K562 (cell line): Measurements from ENCODE around the gene SLC16A4. TPM values are rescaled to one million over a fixed set of nuclear protein-coding genes. Genes with fewer than 3 reads are reported as not detected.
A peak's percentile ranks its signal among the peaks of the same experiment; 100 is the strongest.

Experiments
- ATAC-seq: fragments of 200-7000 bp; cut with Tn5 transposase; 3 replicates; pipeline ENCODE4 v1.9.1; 2020; ENCODE audit warnings: moderate library complexity
- BruUV-seq: library from RNA; stranded (reverse); fragments of 400-500 nt; replicated peaks from 2 replicates; lab custom pipeline; 2021; lab: Mats Ljungman, UMichigan
- CTCF ChIA-PET: fragments of 300-600 bp; formaldehyde crosslinking; extraction: SDS; loops from one replicate; lab custom pipeline; 2021; ENCODE audit warnings: low intra/inter-chr PET ratio; lab: Yijun Ruan, JAX
- POLR2A ChIA-PET: fragments of 300-600, 350-650 bp; sonication (Branson Sonifier 250); formaldehyde crosslinking; extraction: SDS; loops from one replicate; lab custom pipeline; 2021; ENCODE audit warnings: antibody characterized with exemption, inconsistent platforms; lab: Yijun Ruan, JAX
- DNase-seq, 4 experiments: peaks; one replicate each; pipeline versions ENCODE4 v3.0.0 to v3.0.0-alpha.2; 2011 to 2018; ENCODE audit warnings: low spot score in 3 of 4, mixed read lengths in 3 of 4; ENCODE audit errors: extremely low read depth in 1 of 4
- FAIRE-seq: peaks from 2 replicates; lab custom pipeline; 2011; peaks lifted over from hg19 to GRCh38; lab: Jason Lieb, UNC
- H2AFZ ChIP-seq: 2 replicates; pipeline ENCODE4 v1.6.0; 2011; ENCODE audit warnings: low read depth, low read length, control low read depth, inconsistent platforms
- H3K27ac ChIP-seq: fragments of 200-600 bp; 3 replicates; pipeline ENCODE4 v1.8.0; 2011; ENCODE audit warnings: low read depth, mild to moderate bottlenecking, control low read depth, inconsistent platforms, low read length, moderate library complexity, mixed read lengths; ENCODE audit errors: extremely low read depth
- H3K27me3 ChIP-seq, 2 experiments: fragments of 300-600 bp in 1 of 2; 2 replicates in 1 of 2; 3 replicates in 1 of 2; pipeline versions ENCODE4 v1.6.0 to v1.8.0; 2011; ENCODE audit warnings: inconsistent platforms in 2 of 2, low read length in 2 of 2, mild to moderate bottlenecking in 1 of 2, mixed read lengths in 1 of 2, moderate library complexity in 1 of 2; ENCODE audit not compliant: control insufficient read depth in 2 of 2, insufficient read depth in 2 of 2
- H3K36me3 ChIP-seq: fragments of 300-600 bp; 3 replicates; pipeline ENCODE4 v1.8.0; 2011; ENCODE audit warnings: mild to moderate bottlenecking, low read length, inconsistent platforms; ENCODE audit not compliant: control insufficient read depth, insufficient read depth
- H3K4me1 ChIP-seq, 2 experiments: fragments of 200-600 bp in 1 of 2; replicated peaks in 1 of 2; 2 replicates in 1 of 2; 3 replicates in 1 of 2; pipeline versions ENCODE4 v1.5.1 to v1.8.0; 2011; ENCODE audit warnings: inconsistent platforms in 2 of 2, low read length in 2 of 2, mild to moderate bottlenecking in 1 of 2, mixed read lengths in 1 of 2, moderate library complexity in 1 of 2; ENCODE audit not compliant: control insufficient read depth in 2 of 2, insufficient read depth in 2 of 2
- H3K4me2 ChIP-seq: 2 replicates; pipeline ENCODE4 v1.6.1; 2011; ENCODE audit warnings: low read length, control low read depth, inconsistent platforms, mixed read lengths; ENCODE audit not compliant: insufficient read depth
- H3K4me3 ChIP-seq: fragments of 200-600 bp; sonication (generic), shearing (Covaris generic); 2 replicates; pipeline ENCODE4 v1.5.1; 2016; ENCODE audit warnings: control low read depth, inconsistent platforms
- H3K79me2 ChIP-seq: fragments of 200-600 bp; 3 replicates; pipeline ENCODE4 v1.8.0; 2011; ENCODE audit warnings: low read length, inconsistent platforms; ENCODE audit not compliant: control insufficient read depth, insufficient read depth
- H3K9ac ChIP-seq, 2 experiments: 2 replicates each; pipeline versions ENCODE4 v1.6.0 to v1.6.1; 2011; ENCODE audit warnings: low read depth in 2 of 2, low read length in 2 of 2, control low read depth in 1 of 2, inconsistent platforms in 1 of 2, mild to moderate bottlenecking in 1 of 2, mixed read lengths in 1 of 2; ENCODE audit not compliant: insufficient read depth in 1 of 2
- H3K9me1 ChIP-seq: one replicate; pipeline ENCODE4 v1.6.0; 2011; ENCODE audit warnings: inconsistent platforms, mild to moderate bottlenecking, low read length, moderate library complexity; ENCODE audit not compliant: control insufficient read depth, insufficient read depth
- H3K9me3 ChIP-seq: replicated peaks from 2 replicates; pipeline ENCODE4 v1.5.1; 2011; ENCODE audit warnings: low read depth, low read length, inconsistent platforms; ENCODE audit not compliant: control insufficient read depth, insufficient read depth
- H4K20me1 ChIP-seq: replicated peaks from 2 replicates; pipeline ENCODE4 v1.6.1; 2011; ENCODE audit warnings: low read length, inconsistent platforms, mixed read lengths; ENCODE audit not compliant: control insufficient read depth, insufficient read depth
- BRCA1 ChIP-seq, 2 experiments: fragments of 450-650 bp in 1 of 2; sonication (generic) in 1 of 2; formaldehyde crosslinking in 1 of 2; IDR thresholded peaks; 2 replicates each; pipeline versions ENCODE4 v1.5.0 to v1.6.1; 2017 to 2020; ENCODE audit warnings: mild to moderate bottlenecking in 1 of 2, missing genetic modification reagents in 1 of 2
- CSDE1 ChIP-seq, 2 experiments: fragments of 450-650 bp; IDR thresholded peaks; 2 replicates each; pipeline ENCODE4 v1.6.1; 2016; ENCODE audit warnings: mild to moderate bottlenecking in 1 of 2
- JUNB ChIP-seq: fragments of 450-650 bp; formaldehyde crosslinking; conservative IDR thresholded peaks from 2 replicates; pipeline ENCODE4 v1.4.0; 2020; ENCODE audit warnings: mild to moderate bottlenecking
- MCM5 ChIP-seq: fragments of 450-650 bp; IDR thresholded peaks from 2 replicates; pipeline ENCODE4 v1.6.1; 2016; ENCODE audit warnings: low read depth
- PTRF ChIP-seq: fragments of 450-650 bp; IDR thresholded peaks from 2 replicates; pipeline ENCODE4 v1.6.1; 2016; ENCODE audit warnings: mild to moderate bottlenecking, missing genetic modification characterization, missing compliant biosample characterization
- RNF2 ChIP-seq: sonication (generic); IDR thresholded peaks from 2 replicates; pipeline ENCODE4 v1.6.1; 2016
- SRSF9 ChIP-seq: fragments of 200-400 bp; formaldehyde crosslinking; IDR thresholded peaks from 2 replicates; pipeline ENCODE4 v1.6.1; 2017; ENCODE audit warnings: low read depth, low read length, borderline replicate concordance
- WHSC1 ChIP-seq: IDR thresholded peaks from one replicate; pipeline ENCODE4 v1.6.1; 2012; ENCODE audit warnings: low read length, control low read depth, inconsistent platforms
- ZSCAN29 ChIP-seq: fragments of 450-650 bp; IDR thresholded peaks from 2 replicates; pipeline ENCODE4 v1.6.1; 2017
- WGBS: fragments of 100-300 bp; shearing (Covaris generic); methylation state at CpG from one replicate; pipeline ENCODE4 v1.1.6; 2016; ENCODE audit warnings: low coverage, mixed read lengths; ENCODE audit not compliant: insufficient coverage; ENCODE audit errors: missing lambda C conversion rate; 5-methylcytosine and 5-hydroxymethylcytosine counted together
- in situ Hi-C: fragments of 300-500 bp; cut with MboI; formaldehyde crosslinking; loops from 4 replicates; pipeline ENCODE4 v1.15.0; 2018; ENCODE audit warnings: inconsistent platforms, mixed read lengths
- intact Hi-C: fragments of 100-400 bp; cut with micrococcal nuclease; formaldehyde crosslinking; loops from 2 replicates; pipeline ENCODE4 v1.14.2; 2022
- polyA plus RNA-seq, 8 experiments: library from polyadenylated mRNA; depleted of rRNA in 4 of 8; stranded (reverse) in 5 of 8; unstranded in 3 of 8; fragments of >200 nt; fragmentation: Nextera tagmentation in 2 of 8; fragmentation: Illumina TruSeq in 1 of 8; extraction: Ambion mirVana in 2 of 8; extraction: Trizol in 1 of 8; gene quantifications; 2 replicates each; pipeline versions ENCODE4 v1.2.1 to v1.2.3, GENCODE V29; 2011 to 2014; ENCODE audit warnings: inconsistent platforms in 1 of 8, missing spikeins in 1 of 8
- total RNA-seq, 7 experiments: library from RNA; depleted of rRNA in 6 of 7; stranded (reverse); fragments of >200 nt in 6 of 7; fragmentation: Illumina TruSeq in 2 of 7; extraction: Trizol in 2 of 7; gene quantifications; 2 replicates each; pipeline versions ENCODE4 v1.2.1 to v1.2.3, GENCODE V29; 2011 to 2021; ENCODE audit warnings: low replicate concordance in 1 of 7
- TF ChIP-seq, protein P1 (sequence below): fragments of 450-650 bp; conservative IDR thresholded peaks from 2 replicates; pipeline ENCODE4 v1.6.1; 2016; ENCODE audit warnings: missing genetic modification characterization, low read depth, mild to moderate bottlenecking, control low read depth, missing compliant biosample characterization

Gene SLC16A4
- total and polyA plus RNA-seq, 9 of the 15 experiments (the other 6 are each of a cell fraction or from before 2014, with no cell fraction given): 0.04 to 0.31 (median 0.18) TPM; not detected in 1

DNA sequence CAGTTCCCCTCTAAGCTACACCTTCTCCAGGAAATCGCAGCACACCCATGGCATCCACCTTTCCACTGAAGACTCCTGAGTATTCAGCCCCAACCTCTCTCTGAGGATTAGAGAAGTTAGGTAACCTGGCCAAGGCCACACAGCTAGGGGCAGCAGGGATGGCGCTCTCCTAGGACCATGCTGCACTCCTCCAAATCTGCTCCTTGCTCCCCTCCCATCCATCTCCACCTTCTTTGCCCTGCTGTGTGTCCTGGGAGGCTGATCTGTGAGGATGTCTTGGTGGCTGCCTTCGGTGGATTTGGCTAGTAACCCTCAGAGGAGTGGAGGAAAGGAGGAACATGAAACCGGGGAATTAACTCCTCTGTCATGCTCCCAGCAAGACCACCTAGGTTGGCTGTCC lies 40.1 kb upstream of the SLC16A4 start (continued):
- TF ChIP-seq, protein P1, sequence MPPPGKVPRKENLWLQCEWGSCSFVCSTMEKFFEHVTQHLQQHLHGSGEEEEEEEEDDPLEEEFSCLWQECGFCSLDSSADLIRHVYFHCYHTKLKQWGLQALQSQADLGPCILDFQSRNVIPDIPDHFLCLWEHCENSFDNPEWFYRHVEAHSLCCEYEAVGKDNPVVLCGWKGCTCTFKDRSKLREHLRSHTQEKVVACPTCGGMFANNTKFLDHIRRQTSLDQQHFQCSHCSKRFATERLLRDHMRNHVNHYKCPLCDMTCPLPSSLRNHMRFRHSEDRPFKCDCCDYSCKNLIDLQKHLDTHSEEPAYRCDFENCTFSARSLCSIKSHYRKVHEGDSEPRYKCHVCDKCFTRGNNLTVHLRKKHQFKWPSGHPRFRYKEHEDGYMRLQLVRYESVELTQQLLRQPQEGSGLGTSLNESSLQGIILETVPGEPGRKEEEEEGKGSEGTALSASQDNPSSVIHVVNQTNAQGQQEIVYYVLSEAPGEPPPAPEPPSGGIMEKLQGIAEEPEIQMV (tag): no peak
- TF ChIP-seq MCM5: no peak
- no peak for TF ChIP-seq PTRF (tag)
- TF ChIP-seq JUNB (CRISPR knock-in tag): no peak
- TF ChIP-seq WHSC1: no peak
- no peak for TF ChIP-seq RNF2
- no peak for TF ChIP-seq CSDE1 (IDR thresholded peaks at IDR 0.05)
- TF ChIP-seq BRCA1 (IDR thresholded peaks at IDR 0.05): no peak
- no peak for TF ChIP-seq BRCA1 (CRISPR knock-in tag; IDR thresholded peaks at IDR 0.05)
- TF ChIP-seq, all 486 proteins: peak for 0

DNA sequence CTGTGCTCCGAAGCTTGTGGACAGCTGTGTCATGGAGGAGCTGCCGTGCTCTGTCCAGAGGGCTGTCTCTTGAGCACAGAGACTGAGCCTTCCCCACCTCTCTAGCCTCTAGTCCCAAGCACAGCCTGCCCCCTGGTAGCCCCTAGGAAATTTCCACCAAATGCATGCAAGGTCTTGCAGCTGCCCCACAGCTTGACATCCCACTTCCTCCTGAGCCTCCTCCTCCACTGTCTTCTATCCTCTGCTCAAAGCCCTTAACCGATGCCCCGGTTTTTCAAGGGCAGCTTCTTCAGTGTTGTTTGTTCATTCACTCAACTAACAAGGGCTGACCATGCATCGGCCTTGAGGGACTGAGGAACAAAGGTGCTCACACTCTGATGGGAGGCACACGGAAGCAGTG lies 39.5 kb upstream of the SLC16A4 start:
- POLR2A ChIA-PET: interaction anchor here (0.6 to 3.5 kb wide), 8 partner anchors 9 to 97 kb away, joined by 3 to 24 read pairs (median 5); no protein-coding TSS in a partner anchor
- FAIRE-seq (no peak), ATAC-seq (peak; percentile 26; the same call in 1 of the 3 replicates), DNase-seq (no peak)
- in situ Hi-C loops (no loop called here), intact Hi-C loops (no loop called here)
- no peaks in the 10 kb centered on the region for H3K36me3 ChIP-seq
- H3K9me1 ChIP-seq: no peaks in the 10 kb centered on the region
- BruUV-seq: no TSS peak
- no peak overlapping the region for H2AFZ ChIP-seq
- WGBS: 2% methylated on average over 6 of the region's 6 CpGs
- H3K9ac ChIP-seq: no peak overlapping the region; a peak in 1 of 4 replicates
- no peak overlapping the region for H3K4me3 ChIP-seq
- H3K4me1 ChIP-seq: peaks cover 10 to 21% of the 10 kb centered on the region in 2 experiments; a peak in 4 of 5 replicates
- H4K20me1 ChIP-seq: 0 out of 2 replicates have a peak, but pooled peaks cover 3% of the 10 kb centered on the region
- no peaks in the 10 kb centered on the region for H3K79me2 ChIP-seq
- H3K4me2 ChIP-seq: no peak overlapping the region
- CTCF ChIA-PET: no interaction called here
- H3K27ac ChIP-seq: no peak overlapping the region
- TF ChIP-seq ZSCAN29 (no peak), SRSF9 (no peak)
- peaks cover 35 to 58% of the 10 kb centered on the region in 2 experiments for H3K27me3 ChIP-seq
- H3K9me3 ChIP-seq: no peaks in the 10 kb centered on the region
